H1 (cell line): ENCODE measurements around the gene CPLX1. TPM values are rescaled to one million over a fixed set of nuclear protein-coding genes. Genes with fewer than 3 reads are reported as not detected.

Experiments
- BACH1 ChIP-seq: IDR thresholded peaks from 2 replicates; pipeline ENCODE4 v1.6.1; 2012; ENCODE audit warnings: low read length, improper control_type of control experiment
- CEBPB ChIP-seq: IDR thresholded peaks from 2 replicates; pipeline ENCODE4 v1.6.1; 2012; ENCODE audit warnings: low read depth, low read length
- EZH2 ChIP-seq: fragments of 200-600 bp; sonication (generic); IDR thresholded peaks from 2 replicates; pipeline ENCODE4 v1.7.1; 2012; ENCODE audit warnings: low read depth, mild to moderate bottlenecking, moderate library complexity, low read length, inconsistent platforms; ENCODE audit not compliant: severe bottlenecking
- HDAC2 ChIP-seq, 2 experiments: fragments of 300-600 bp in 1 of 2; sonication (generic) in 1 of 2; IDR thresholded peaks; 2 replicates each; pipeline ENCODE4 v1.6.1; 2011 to 2012; ENCODE audit warnings: low read depth in 2 of 2, low read length in 2 of 2, mild to moderate bottlenecking in 2 of 2, moderate library complexity in 2 of 2, borderline replicate concordance in 1 of 2, inconsistent platforms in 1 of 2
- KDM4A ChIP-seq: IDR thresholded peaks from one replicate; pipeline ENCODE4 v1.7.1; 2012; ENCODE audit warnings: low read depth, mild to moderate bottlenecking, moderate library complexity, low read length, inconsistent platforms; ENCODE audit not compliant: severe bottlenecking
- YY1 ChIP-seq: IDR thresholded peaks from 2 replicates; pipeline ENCODE4 v1.6.1; 2011; ENCODE audit warnings: low read depth, mild to moderate bottlenecking, low read length
- polyA plus RNA-seq, 7 experiments: library from polyadenylated mRNA; depleted of rRNA in 3 of 7; stranded (reverse) in 5 of 7; unstranded in 2 of 7; fragments of >200 nt in 5 of 7; fragments of 200-250 nt in 2 of 7; gene quantifications; 1 replicate in 5 of 7; 2 replicates in 1 of 7; 4 replicates in 1 of 7; pipeline versions ENCODE4 v1.2.1 to v1.2.3, GENCODE V29; 2011 to 2013; ENCODE audit warnings: missing spikeins in 2 of 7, mixed read lengths in 2 of 7
- total RNA-seq: library from RNA; stranded (reverse); fragmentation: NEBNext Ultra II Directional; extraction: Animal tissue kit (Norgen Biotek cat#: 25700); gene quantifications from 2 replicates; pipeline ENCODE4 v1.2.1, GENCODE V29; 2021
- TF ChIP-seq, protein P1 (sequence below): fragments of 300-600 bp; sonication (generic); IDR thresholded peaks from 2 replicates; pipeline ENCODE4 v1.7.1; 2012; ENCODE audit warnings: low read length, moderate library complexity, mild to moderate bottlenecking, inconsistent platforms; ENCODE audit not compliant: insufficient replicate concordance
- TF ChIP-seq, protein P2 (sequence below): IDR thresholded peaks from 2 replicates; pipeline ENCODE4 v1.6.1; 2011; ENCODE audit warnings: low read length, improper control_type of control experiment

Gene CPLX1
- total and polyA plus RNA-seq, 2 of the 8 experiments (the other 6 are each of a cell fraction or from before 2014, with no cell fraction given): 0.32 to 0.56 TPM

DNA sequence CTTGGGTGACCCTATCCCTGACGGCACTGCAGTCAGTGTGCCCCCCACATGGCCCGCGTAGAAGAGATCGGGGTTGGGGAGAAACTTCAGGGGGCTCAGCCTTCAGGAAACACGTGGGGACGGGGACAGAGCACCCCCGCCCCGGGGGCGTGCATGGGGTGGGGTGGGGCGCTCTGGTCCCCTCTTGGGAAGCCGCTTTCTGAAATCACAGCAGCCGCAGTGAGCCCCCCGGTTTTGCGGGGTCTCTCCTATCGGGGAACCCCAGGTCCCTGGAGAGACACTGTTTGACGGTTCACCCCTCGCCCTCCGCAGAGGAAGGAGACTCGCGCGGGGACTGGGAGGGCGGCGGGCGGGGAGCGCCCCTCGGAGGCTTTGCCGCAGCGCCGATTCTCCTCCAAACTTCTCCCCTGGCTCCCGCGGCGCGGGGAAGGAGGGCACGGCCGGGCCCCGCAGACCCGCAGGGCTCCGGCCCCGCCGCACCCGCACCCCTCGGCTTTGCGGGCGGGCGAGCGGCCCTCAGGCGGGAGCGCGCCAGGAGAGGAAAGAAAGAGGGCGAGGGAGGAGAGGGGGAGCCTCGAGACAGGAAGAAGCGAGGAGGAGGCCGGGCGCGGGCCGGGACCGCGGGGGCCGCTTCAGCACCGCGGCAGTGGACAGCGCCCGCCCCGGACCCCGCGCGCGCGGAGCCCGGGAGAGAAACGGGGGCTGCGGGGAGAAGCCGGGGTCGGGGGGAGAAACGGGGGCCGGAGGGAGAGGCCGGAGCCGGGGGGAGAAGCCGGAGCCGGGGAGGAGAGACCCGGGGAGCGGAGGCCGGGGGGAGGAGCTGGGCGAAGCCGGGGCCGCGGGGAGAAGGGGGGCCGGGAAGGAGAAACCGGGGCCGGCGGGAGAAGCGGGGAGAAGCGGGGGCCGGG, 612 bp downstream of the CPLX1 start (continued):
- TF ChIP-seq, protein P1, sequence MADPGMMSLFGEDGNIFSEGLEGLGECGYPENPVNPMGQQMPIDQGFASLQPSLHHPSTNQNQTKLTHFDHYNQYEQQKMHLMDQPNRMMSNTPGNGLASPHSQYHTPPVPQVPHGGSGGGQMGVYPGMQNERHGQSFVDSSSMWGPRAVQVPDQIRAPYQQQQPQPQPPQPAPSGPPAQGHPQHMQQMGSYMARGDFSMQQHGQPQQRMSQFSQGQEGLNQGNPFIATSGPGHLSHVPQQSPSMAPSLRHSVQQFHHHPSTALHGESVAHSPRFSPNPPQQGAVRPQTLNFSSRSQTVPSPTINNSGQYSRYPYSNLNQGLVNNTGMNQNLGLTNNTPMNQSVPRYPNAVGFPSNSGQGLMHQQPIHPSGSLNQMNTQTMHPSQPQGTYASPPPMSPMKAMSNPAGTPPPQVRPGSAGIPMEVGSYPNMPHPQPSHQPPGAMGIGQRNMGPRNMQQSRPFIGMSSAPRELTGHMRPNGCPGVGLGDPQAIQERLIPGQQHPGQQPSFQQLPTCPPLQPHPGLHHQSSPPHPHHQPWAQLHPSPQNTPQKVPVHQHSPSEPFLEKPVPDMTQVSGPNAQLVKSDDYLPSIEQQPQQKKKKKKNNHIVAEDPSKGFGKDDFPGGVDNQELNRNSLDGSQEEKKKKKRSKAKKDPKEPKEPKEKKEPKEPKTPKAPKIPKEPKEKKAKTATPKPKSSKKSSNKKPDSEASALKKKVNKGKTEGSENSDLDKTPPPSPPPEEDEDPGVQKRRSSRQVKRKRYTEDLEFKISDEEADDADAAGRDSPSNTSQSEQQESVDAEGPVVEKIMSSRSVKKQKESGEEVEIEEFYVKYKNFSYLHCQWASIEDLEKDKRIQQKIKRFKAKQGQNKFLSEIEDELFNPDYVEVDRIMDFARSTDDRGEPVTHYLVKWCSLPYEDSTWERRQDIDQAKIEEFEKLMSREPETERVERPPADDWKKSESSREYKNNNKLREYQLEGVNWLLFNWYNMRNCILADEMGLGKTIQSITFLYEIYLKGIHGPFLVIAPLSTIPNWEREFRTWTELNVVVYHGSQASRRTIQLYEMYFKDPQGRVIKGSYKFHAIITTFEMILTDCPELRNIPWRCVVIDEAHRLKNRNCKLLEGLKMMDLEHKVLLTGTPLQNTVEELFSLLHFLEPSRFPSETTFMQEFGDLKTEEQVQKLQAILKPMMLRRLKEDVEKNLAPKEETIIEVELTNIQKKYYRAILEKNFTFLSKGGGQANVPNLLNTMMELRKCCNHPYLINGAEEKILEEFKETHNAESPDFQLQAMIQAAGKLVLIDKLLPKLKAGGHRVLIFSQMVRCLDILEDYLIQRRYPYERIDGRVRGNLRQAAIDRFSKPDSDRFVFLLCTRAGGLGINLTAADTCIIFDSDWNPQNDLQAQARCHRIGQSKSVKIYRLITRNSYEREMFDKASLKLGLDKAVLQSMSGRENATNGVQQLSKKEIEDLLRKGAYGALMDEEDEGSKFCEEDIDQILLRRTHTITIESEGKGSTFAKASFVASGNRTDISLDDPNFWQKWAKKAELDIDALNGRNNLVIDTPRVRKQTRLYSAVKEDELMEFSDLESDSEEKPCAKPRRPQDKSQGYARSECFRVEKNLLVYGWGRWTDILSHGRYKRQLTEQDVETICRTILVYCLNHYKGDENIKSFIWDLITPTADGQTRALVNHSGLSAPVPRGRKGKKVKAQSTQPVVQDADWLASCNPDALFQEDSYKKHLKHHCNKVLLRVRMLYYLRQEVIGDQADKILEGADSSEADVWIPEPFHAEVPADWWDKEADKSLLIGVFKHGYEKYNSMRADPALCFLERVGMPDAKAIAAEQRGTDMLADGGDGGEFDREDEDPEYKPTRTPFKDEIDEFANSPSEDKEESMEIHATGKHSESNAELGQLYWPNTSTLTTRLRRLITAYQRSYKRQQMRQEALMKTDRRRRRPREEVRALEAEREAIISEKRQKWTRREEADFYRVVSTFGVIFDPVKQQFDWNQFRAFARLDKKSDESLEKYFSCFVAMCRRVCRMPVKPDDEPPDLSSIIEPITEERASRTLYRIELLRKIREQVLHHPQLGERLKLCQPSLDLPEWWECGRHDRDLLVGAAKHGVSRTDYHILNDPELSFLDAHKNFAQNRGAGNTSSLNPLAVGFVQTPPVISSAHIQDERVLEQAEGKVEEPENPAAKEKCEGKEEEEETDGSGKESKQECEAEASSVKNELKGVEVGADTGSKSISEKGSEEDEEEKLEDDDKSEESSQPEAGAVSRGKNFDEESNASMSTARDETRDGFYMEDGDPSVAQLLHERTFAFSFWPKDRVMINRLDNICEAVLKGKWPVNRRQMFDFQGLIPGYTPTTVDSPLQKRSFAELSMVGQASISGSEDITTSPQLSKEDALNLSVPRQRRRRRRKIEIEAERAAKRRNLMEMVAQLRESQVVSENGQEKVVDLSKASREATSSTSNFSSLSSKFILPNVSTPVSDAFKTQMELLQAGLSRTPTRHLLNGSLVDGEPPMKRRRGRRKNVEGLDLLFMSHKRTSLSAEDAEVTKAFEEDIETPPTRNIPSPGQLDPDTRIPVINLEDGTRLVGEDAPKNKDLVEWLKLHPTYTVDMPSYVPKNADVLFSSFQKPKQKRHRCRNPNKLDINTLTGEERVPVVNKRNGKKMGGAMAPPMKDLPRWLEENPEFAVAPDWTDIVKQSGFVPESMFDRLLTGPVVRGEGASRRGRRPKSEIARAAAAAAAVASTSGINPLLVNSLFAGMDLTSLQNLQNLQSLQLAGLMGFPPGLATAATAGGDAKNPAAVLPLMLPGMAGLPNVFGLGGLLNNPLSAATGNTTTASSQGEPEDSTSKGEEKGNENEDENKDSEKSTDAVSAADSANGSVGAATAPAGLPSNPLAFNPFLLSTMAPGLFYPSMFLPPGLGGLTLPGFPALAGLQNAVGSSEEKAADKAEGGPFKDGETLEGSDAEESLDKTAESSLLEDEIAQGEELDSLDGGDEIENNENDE: no peak
- peak; percentile 75 for TF ChIP-seq EZH2
- TF ChIP-seq HDAC2 (IDR thresholded peaks at IDR 0.05; ENCODE audit: borderline replicate concordance in 1 of 2, low read depth in 2 of 2, low read length in 2 of 2): 0 out of 4 replicates have a peak, but pooled peaks of 1 of the 2 experiments have one; percentile 35
- TF ChIP-seq KDM4A: no peak
- TF ChIP-seq, protein P2, sequence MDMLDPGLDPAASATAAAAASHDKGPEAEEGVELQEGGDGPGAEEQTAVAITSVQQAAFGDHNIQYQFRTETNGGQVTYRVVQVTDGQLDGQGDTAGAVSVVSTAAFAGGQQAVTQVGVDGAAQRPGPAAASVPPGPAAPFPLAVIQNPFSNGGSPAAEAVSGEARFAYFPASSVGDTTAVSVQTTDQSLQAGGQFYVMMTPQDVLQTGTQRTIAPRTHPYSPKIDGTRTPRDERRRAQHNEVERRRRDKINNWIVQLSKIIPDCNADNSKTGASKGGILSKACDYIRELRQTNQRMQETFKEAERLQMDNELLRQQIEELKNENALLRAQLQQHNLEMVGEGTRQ: no peak
- TF ChIP-seq CEBPB: no peak
- no peak for TF ChIP-seq YY1
- no peak for TF ChIP-seq BACH1
